B cell (primary cell): ENCODE data around the gene GRIA3. TPM values are rescaled to one million over a fixed set of nuclear protein-coding genes. Genes with fewer than 3 reads are reported as not detected.

ENCODE experiments used
- ATAC-seq: fragments of 200-7000 bp; cut with Tn5 transposase; one replicate; pipeline ENCODE4 v1.10.0; 2021; ENCODE audit warnings: low read depth, mild to moderate bottlenecking, moderate number of reproducible peaks, moderate library complexity
- CTCF ChIA-PET: fragments of 350-600 bp; sonication (Branson Sonifier 250); formaldehyde crosslinking; loops from one replicate; lab custom pipeline; 2021; ENCODE audit warnings: antibody characterized with exemption, inconsistent platforms; lab: Charles Lee
- POLR2A ChIA-PET: fragments of 350-600 bp; sonication (Branson Sonifier 250); formaldehyde crosslinking; loops from one replicate; lab custom pipeline; 2021; ENCODE audit warnings: antibody characterized with exemption; lab: Charles Lee
- DNase-seq: peaks from one replicate; pipeline ENCODE4 v3.0.0; 2013
- H2AFZ ChIP-seq: 2 replicates; pipeline ENCODE4 v1.6.1; 2012; ENCODE audit warnings: mild to moderate bottlenecking, low read depth, low read length; ENCODE audit not compliant: insufficient read depth, poor library complexity, severe bottlenecking
- H3K27ac ChIP-seq, 2 donors: 1 replicate in 1 of 2; 2 replicates in 1 of 2; pipeline ENCODE4 v1.5.1; 2012 to 2013; ENCODE audit warnings: low read length in 2 of 2, mild to moderate bottlenecking in 2 of 2, moderate library complexity in 1 of 2
- H3K27me3 ChIP-seq, 4 experiments: fragments of 200-600 bp in 1 of 4; sonication (generic) in 1 of 4; replicated peaks in 1 of 4; 1 replicate in 2 of 4; 2 replicates in 2 of 4; pipeline versions ENCODE4 v1.6.1 to v1.7.0; 2013 to 2016; ENCODE audit warnings: low read length in 3 of 4, mild to moderate bottlenecking in 2 of 4, mixed read lengths in 1 of 4, moderate library complexity in 1 of 4; ENCODE audit not compliant: insufficient read depth in 4 of 4, control insufficient read depth in 3 of 4; ENCODE audit errors: control extremely low read depth in 1 of 4
- H3K36me3 ChIP-seq, 2 experiments: replicated peaks in 1 of 2; 1 replicate in 1 of 2; 2 replicates in 1 of 2; pipeline versions ENCODE4 v1.6.1 to v1.7.1; 2013; ENCODE audit warnings: low read length in 1 of 2; ENCODE audit not compliant: insufficient read depth in 2 of 2, control insufficient read depth in 1 of 2; ENCODE audit errors: control extremely low read depth in 1 of 2, extremely low read depth in 1 of 2
- H3K4me1 ChIP-seq, 2 donors: fragments of 200-600 bp in 1 of 2; sonication (generic) in 1 of 2; 1 replicate in 1 of 2; 2 replicates in 1 of 2; pipeline versions ENCODE4 v1.5.1 to v1.6.1; 2013 to 2017; ENCODE audit warnings: low read length in 2 of 2; ENCODE audit not compliant: control insufficient read depth in 2 of 2, insufficient read depth in 2 of 2
- H3K4me2 ChIP-seq: replicated peaks from 2 replicates; pipeline ENCODE3; 2012; ENCODE audit warnings: mild to moderate bottlenecking, low read depth, low read length; ENCODE audit not compliant: poor library complexity, severe bottlenecking
- H3K4me3 ChIP-seq, 5 experiments: fragments of 200-600 bp in 1 of 5; sonication (generic) in 1 of 5; 1 replicate in 3 of 5; 2 replicates in 2 of 5; pipeline versions ENCODE4 v1.5.1 to v1.7.0; 2011 to 2016; ENCODE audit warnings: low read length in 4 of 5, mild to moderate bottlenecking in 4 of 5, low read depth in 2 of 5, control low read depth in 1 of 5, moderate library complexity in 1 of 5; ENCODE audit not compliant: insufficient read depth in 1 of 5; ENCODE audit errors: control extremely low read depth in 1 of 5, extremely low read depth in 1 of 5
- H3K79me2 ChIP-seq: fragments of 200-600 bp; sonication (generic); one replicate; pipeline ENCODE4 v1.6.0; 2016; ENCODE audit warnings: low read length; ENCODE audit not compliant: control insufficient read depth, insufficient read depth
- H3K9ac ChIP-seq: fragments of 200-600 bp; sonication (generic); 2 replicates; pipeline ENCODE4 v1.6.1; 2017; ENCODE audit warnings: mild to moderate bottlenecking, low read length, moderate library complexity
- H3K9me3 ChIP-seq, 3 donors: one replicate each; pipeline versions ENCODE4 v1.6.1 to v1.7.1; 2013; ENCODE audit warnings: low read length in 2 of 3; ENCODE audit not compliant: control insufficient read depth in 2 of 3, insufficient read depth in 1 of 3; ENCODE audit errors: control extremely low read depth in 1 of 3
- H4K20me1 ChIP-seq: 2 replicates; pipeline ENCODE4 v1.6.0; 2012; ENCODE audit warnings: mild to moderate bottlenecking, low read length; ENCODE audit not compliant: insufficient read depth, control insufficient read depth, poor library complexity, severe bottlenecking
- H3K27ac Mint-ChIP-seq: one replicate; pipeline ENCODE4 v1.8.0; 2021; ENCODE audit warnings: mixed read lengths
- H3K27me3 Mint-ChIP-seq: one replicate; pipeline ENCODE4 v1.8.0; 2021; ENCODE audit warnings: mixed read lengths
- H3K4me1 Mint-ChIP-seq: one replicate; pipeline ENCODE4 v1.8.0; 2021; ENCODE audit warnings: mixed read lengths
- H3K4me3 Mint-ChIP-seq: one replicate; pipeline ENCODE4 v1.8.0; 2021; ENCODE audit warnings: mixed read lengths
- H3K9me3 Mint-ChIP-seq: one replicate; pipeline ENCODE4 v1.8.0; 2022; ENCODE audit warnings: mixed read lengths; ENCODE audit not compliant: insufficient read depth
- EZH2 ChIP-seq: IDR thresholded peaks from 2 replicates; pipeline ENCODE4 v1.6.1; 2012; ENCODE audit warnings: borderline replicate concordance, low read depth, mild to moderate bottlenecking, moderate library complexity, low read length; ENCODE audit not compliant: insufficient read depth, poor library complexity, severe bottlenecking
- WGBS: methylation state at CpG from one replicate; pipeline ENCODE4 v1.1.5; 2013; ENCODE audit warnings: missing lambda C conversion rate; ENCODE audit not compliant: insufficient coverage; 5-methylcytosine and 5-hydroxymethylcytosine counted together
- intact Hi-C: fragments of 100-400 bp; cut with micrococcal nuclease; formaldehyde crosslinking; loops from one replicate; pipeline ENCODE4 v1.10.0; 2022
- polyA plus RNA-seq: library from polyadenylated mRNA; depleted of rRNA; stranded (reverse); fragments of >200 nt; gene quantifications from 2 replicates; pipeline ENCODE4 v1.2.3, GENCODE V29; 2012
- total RNA-seq, 2 donors: library from RNA; stranded (reverse); fragments of 120-200 nt in 1 of 2; gene quantifications; 1 replicate in 1 of 2; 2 replicates in 1 of 2; pipeline versions ENCODE4 v1.2.3 to v1.2.4, GENCODE V29; 2013 to 2022
- TF ChIP-seq, protein P1 (sequence below): fragments of 200-600 bp; IDR thresholded peaks from one replicate; pipeline ENCODE4 v1.8.0; 2022; ENCODE audit warnings: antibody characterized with exemption, mild to moderate bottlenecking

GRIA3 gene
- total and polyA plus RNA-seq, 2 donors (not counting 1 experiment from before 2014, with no cell fraction given), result not detected

DNA sequence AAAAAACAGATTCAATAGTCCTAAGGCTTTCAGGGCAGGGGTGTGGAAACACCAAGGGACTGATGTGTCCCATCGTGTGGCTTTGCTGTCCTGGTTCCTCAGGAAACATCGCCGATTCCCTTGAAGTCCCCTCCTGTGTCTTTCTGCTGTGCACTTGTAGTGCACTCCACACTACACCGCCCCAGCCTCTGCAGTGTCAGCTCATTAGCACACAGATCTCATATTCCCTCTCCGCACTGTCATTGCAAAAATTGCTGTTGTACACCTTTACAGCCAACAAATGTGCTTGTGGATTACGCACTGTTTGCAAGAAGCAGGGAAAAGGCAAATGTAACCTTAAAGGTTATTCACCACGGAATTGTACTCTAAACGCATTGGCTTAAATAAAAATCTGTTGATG lies 5.3 kb downstream of the GRIA3 start:
- H3K79me2 ChIP-seq, result no peaks in the 10 kb centered on the region
- H3K27me3 Mint-ChIP-seq, result peaks cover 7% of the 10 kb centered on the region
- CTCF ChIA-PET, result no interaction called here
- H3K4me1 ChIP-seq, result no peaks in the 10 kb centered on the region
- H3K4me2 ChIP-seq, result no peak overlapping the region
- 95% methylated on average over 5 of the region's 8 CpGs for WGBS
- H3K9ac ChIP-seq, result no peak overlapping the region
- H4K20me1 ChIP-seq, result no peaks in the 10 kb centered on the region
- no peak overlapping the region for H3K27ac ChIP-seq
- intact Hi-C loops, result no loop called here
- no peaks in the 10 kb centered on the region for H3K9me3 ChIP-seq
- no peaks in the 10 kb centered on the region for H3K9me3 Mint-ChIP-seq
- peaks cover under 1% of the 10 kb centered on the region for H3K4me1 Mint-ChIP-seq
- H3K36me3 ChIP-seq, result no peaks in the 10 kb centered on the region
- DNase-seq (no peak), ATAC-seq (no peak)
- no peak overlapping the region for H3K4me3 Mint-ChIP-seq
- no peak overlapping the region for H3K27ac Mint-ChIP-seq
- TF ChIP-seq, protein P1, sequence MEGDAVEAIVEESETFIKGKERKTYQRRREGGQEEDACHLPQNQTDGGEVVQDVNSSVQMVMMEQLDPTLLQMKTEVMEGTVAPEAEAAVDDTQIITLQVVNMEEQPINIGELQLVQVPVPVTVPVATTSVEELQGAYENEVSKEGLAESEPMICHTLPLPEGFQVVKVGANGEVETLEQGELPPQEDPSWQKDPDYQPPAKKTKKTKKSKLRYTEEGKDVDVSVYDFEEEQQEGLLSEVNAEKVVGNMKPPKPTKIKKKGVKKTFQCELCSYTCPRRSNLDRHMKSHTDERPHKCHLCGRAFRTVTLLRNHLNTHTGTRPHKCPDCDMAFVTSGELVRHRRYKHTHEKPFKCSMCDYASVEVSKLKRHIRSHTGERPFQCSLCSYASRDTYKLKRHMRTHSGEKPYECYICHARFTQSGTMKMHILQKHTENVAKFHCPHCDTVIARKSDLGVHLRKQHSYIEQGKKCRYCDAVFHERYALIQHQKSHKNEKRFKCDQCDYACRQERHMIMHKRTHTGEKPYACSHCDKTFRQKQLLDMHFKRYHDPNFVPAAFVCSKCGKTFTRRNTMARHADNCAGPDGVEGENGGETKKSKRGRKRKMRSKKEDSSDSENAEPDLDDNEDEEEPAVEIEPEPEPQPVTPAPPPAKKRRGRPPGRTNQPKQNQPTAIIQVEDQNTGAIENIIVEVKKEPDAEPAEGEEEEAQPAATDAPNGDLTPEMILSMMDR, result no peak
- no peak for TF ChIP-seq EZH2
- H2AFZ ChIP-seq, result no peak overlapping the region
- POLR2A ChIA-PET, result no interaction called here
- H3K27me3 ChIP-seq, result peaks cover 0 to 14% (median 0%) of the 10 kb centered on the region in 4 experiments
- no peak overlapping the region for H3K4me3 ChIP-seq

- H3K4me1 Mint-ChIP-seq, result no peaks in the 10 kb centered on the region
- DNase-seq, result no peak
- Histone ChIP-seq H2AFZ (no peak overlapping the region), H3K9ac (no peak overlapping the region), H3K36me3 (no peaks in the 10 kb centered on the region), H3K4me3 (no peak overlapping the region), H3K79me2 (no peaks in the 10 kb centered on the region), H3K27me3 (peaks cover 0 to 10% (median 0%) of the 10 kb centered on the region in 4 experiments), H4K20me1 (no peaks in the 10 kb centered on the region), H3K9me3 (no peaks in the 10 kb centered on the region), H3K4me1 (no peaks in the 10 kb centered on the region), H3K27ac (no peak overlapping the region), H3K4me2 (no peak overlapping the region)
- no peak overlapping the region for H3K27ac Mint-ChIP-seq
- CTCF ChIA-PET, result no interaction called here
- no peaks in the 10 kb centered on the region for H3K9me3 Mint-ChIP-seq
- TF ChIP-seq EZH2, result no peak
- TF ChIP-seq, protein P1, result no peak
- H3K27me3 Mint-ChIP-seq, result peaks cover 7% of the 10 kb centered on the region
- WGBS, result no CpG with 5 or more reads among the region's 6 CpGs
- POLR2A ChIA-PET, result no interaction called here
- ATAC-seq, result no peak
- H3K4me3 Mint-ChIP-seq, result no peak overlapping the region
- intact Hi-C loops, result no loop called here
Measured at GRCh38 chrX:123190096-123190495, 6.0 kb downstream of the GRIA3 start.
